DOHH2 (cell line): Measurements from ENCODE around the gene MRPS31.
"Not testable (repeated sequence)": the region's sequence is repeated elsewhere in the genome, so short reads cannot be mapped to it uniquely, and the experiment has no call there.

Experiments used
- H3F3A ChIP-seq: fragments of 200-600 bp; sonication (generic), shearing (Covaris generic); 2 replicates; pipeline ENCODE4 v1.6.0; 2016; ENCODE audit warnings: antibody characterized with exemption, mild to moderate bottlenecking; ENCODE audit not compliant: control insufficient read depth, insufficient read depth
- H3K27ac ChIP-seq: fragments of 200-600 bp; sonication (generic); 2 replicates; pipeline ENCODE4 v1.5.1; 2014; ENCODE audit warnings: low read depth, mild to moderate bottlenecking, low read length, moderate library complexity
- H3K27me3 ChIP-seq: fragments of 200-600 bp; sonication (generic); 2 replicates; pipeline ENCODE4 v1.6.1; 2014; ENCODE audit warnings: mild to moderate bottlenecking, low read length, mixed read lengths; ENCODE audit not compliant: control insufficient read depth
- H3K36me3 ChIP-seq: fragments of 200-600 bp; sonication (generic); 2 replicates; pipeline ENCODE4 v1.6.1; 2014; ENCODE audit warnings: mild to moderate bottlenecking, low read length, moderate library complexity, mixed read lengths; ENCODE audit not compliant: control insufficient read depth
- H3K4me1 ChIP-seq: fragments of 200-600 bp; sonication (generic); 2 replicates; pipeline ENCODE4 v1.6.1; 2014; ENCODE audit warnings: mild to moderate bottlenecking, low read length, mixed read lengths; ENCODE audit not compliant: control insufficient read depth
- H3K4me2 ChIP-seq: fragments of 200-600 bp; sonication (generic); 2 replicates; pipeline ENCODE4 v1.6.0; 2014; ENCODE audit warnings: mild to moderate bottlenecking, low read length, moderate library complexity
- H3K4me3 ChIP-seq: fragments of 200-600 bp; sonication (generic); 2 replicates; pipeline ENCODE4 v1.5.1; 2014; ENCODE audit warnings: mild to moderate bottlenecking, low read length, mixed read lengths
- H3K79me2 ChIP-seq: fragments of 200-600 bp; sonication (generic); 2 replicates; pipeline ENCODE4 v1.6.1; 2014; ENCODE audit warnings: mild to moderate bottlenecking, low read length, mixed read lengths; ENCODE audit not compliant: control insufficient read depth
- H3K9me2 ChIP-seq: fragments of 200-600 bp; sonication (generic); replicated peaks from 2 replicates; pipeline ENCODE4 v1.6.1; 2014; ENCODE audit warnings: mild to moderate bottlenecking, low read length, mixed read lengths; ENCODE audit not compliant: control insufficient read depth
- H3K9me3 ChIP-seq: fragments of 200-600 bp; sonication (generic); 2 replicates; pipeline ENCODE4 v1.6.1; 2014; ENCODE audit warnings: antibody characterized with exemption, low read length, mixed read lengths; ENCODE audit not compliant: control insufficient read depth, insufficient read depth
- H4K20me1 ChIP-seq: fragments of 200-600 bp; sonication (generic); 2 replicates; pipeline ENCODE4 v1.6.0; 2014; ENCODE audit warnings: low read depth, mild to moderate bottlenecking, antibody characterized with exemption, low read length, moderate library complexity; ENCODE audit not compliant: control insufficient read depth, insufficient read depth
- EZH2phosphoT487 ChIP-seq: fragments of 200-600 bp; sonication (generic); IDR thresholded peaks from 2 replicates; pipeline ENCODE4 v1.6.1; 2017; ENCODE audit warnings: borderline replicate concordance, mild to moderate bottlenecking, antibody characterized with exemption, low read length, moderate library complexity, mixed read lengths
- TF ChIP-seq, protein P1 (sequence below): fragments of 200-600 bp; sonication (generic); IDR thresholded peaks from one replicate; pipeline ENCODE4 v1.5.1; 2014; ENCODE audit warnings: antibody characterized with exemption, mild to moderate bottlenecking, low read depth, low read length; ENCODE audit not compliant: poor library complexity, severe bottlenecking

MRPS31 gene

DNA sequence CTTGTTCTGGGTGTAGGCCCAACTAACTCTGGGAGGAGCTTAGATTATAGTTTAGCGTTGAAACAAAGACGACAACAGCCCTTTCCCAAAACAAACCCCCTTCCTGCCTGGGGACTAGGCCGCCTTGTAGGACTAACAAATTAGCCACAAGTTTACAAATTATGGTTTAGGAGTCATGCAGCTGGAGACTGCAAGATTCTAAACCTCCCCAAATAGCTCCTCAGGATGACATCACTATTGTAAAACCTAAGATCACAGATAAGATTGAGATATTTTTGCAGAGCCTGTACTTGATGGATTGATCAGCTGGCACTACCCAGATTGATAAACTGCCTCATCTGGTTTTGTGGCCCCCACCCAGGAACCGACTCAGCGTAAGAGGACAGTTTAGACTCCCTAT, 16.1 kb upstream of the MRPS31 start:
- Histone ChIP-seq H3K79me2 (peaks cover 10% of the 10 kb centered on the region), H3K9me2 (no peaks in the 10 kb centered on the region), H3F3A (peaks cover 12% of the 10 kb centered on the region), H4K20me1 (no peaks in the 10 kb centered on the region), H3K4me1 (peaks cover 22% of the 10 kb centered on the region), H3K9me3 (no peaks in the 10 kb centered on the region), H3K36me3 (no peaks in the 10 kb centered on the region), H3K27ac (no peak overlapping the region), H3K27me3 (no peaks in the 10 kb centered on the region), H3K4me2 (no peak overlapping the region), H3K4me3 (no peak overlapping the region)
- no peak for TF ChIP-seq EZH2phosphoT487
- TF ChIP-seq, protein P1, sequence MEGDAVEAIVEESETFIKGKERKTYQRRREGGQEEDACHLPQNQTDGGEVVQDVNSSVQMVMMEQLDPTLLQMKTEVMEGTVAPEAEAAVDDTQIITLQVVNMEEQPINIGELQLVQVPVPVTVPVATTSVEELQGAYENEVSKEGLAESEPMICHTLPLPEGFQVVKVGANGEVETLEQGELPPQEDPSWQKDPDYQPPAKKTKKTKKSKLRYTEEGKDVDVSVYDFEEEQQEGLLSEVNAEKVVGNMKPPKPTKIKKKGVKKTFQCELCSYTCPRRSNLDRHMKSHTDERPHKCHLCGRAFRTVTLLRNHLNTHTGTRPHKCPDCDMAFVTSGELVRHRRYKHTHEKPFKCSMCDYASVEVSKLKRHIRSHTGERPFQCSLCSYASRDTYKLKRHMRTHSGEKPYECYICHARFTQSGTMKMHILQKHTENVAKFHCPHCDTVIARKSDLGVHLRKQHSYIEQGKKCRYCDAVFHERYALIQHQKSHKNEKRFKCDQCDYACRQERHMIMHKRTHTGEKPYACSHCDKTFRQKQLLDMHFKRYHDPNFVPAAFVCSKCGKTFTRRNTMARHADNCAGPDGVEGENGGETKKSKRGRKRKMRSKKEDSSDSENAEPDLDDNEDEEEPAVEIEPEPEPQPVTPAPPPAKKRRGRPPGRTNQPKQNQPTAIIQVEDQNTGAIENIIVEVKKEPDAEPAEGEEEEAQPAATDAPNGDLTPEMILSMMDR: no peak

DNA sequence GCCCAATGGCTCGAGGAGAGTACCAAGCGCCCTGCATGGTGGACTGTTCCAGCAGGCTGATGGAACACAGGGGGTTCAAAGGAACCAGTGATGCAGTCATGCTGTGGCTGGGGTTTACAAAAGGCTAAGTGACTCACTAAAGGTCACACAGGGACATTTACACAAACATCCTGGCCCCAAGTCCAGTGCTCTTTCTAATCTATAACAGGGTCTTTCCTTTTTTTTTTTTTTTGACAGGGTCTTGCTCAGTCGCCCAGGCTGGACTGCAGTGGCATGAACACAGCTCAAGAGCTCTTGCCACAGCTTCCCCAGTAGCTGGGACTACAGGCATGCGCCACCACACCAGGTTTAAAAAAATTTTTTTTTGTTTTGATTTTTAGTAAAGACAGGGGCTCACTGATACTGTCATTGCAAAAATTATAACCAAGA, 15.6 kb upstream of the MRPS31 start:
- H3K36me3 ChIP-seq: no peaks in the 10 kb centered on the region
- no peak overlapping the region for H3K4me3 ChIP-seq
- H3F3A ChIP-seq: peaks cover 12% of the 10 kb centered on the region
- no peaks in the 10 kb centered on the region for H3K9me3 ChIP-seq
- peaks cover 23% of the 10 kb centered on the region for H3K4me1 ChIP-seq
- TF ChIP-seq, protein P1: no peak
- TF ChIP-seq EZH2phosphoT487: no peak
- no peak overlapping the region for H3K4me2 ChIP-seq
- H3K79me2 ChIP-seq: peaks cover 10% of the 10 kb centered on the region
- no peaks in the 10 kb centered on the region for H4K20me1 ChIP-seq
- H3K27ac ChIP-seq: no peak overlapping the region
- H3K27me3 ChIP-seq: no peaks in the 10 kb centered on the region
- no peaks in the 10 kb centered on the region for H3K9me2 ChIP-seq

DNA sequence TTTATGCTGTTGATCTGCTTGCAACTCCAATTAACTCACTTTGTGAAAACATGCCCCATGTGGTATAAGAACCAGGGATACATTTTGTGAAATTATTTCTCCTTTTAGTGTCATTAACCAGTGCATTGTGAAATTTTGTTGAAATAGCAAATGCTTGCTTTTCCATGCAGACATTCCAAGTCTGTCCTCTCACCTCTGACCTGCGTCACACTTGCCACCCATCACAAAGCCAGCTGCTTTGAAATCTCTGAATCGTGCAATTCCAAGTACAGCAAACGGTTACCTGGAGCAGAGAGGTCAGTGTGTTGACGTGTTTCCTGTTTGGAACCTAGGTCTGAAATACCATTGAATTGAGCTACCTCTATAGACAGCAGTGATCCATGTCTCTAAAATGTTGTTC, 13.6 kb upstream of the MRPS31 start:
- peaks cover 23% of the 10 kb centered on the region for H3K4me1 ChIP-seq
- H3K9me3 ChIP-seq: no peaks in the 10 kb centered on the region
- no peak overlapping the region for H3K27ac ChIP-seq
- no peaks in the 10 kb centered on the region for H4K20me1 ChIP-seq
- H3K4me2 ChIP-seq: no peak overlapping the region
- H3K4me3 ChIP-seq: no peak overlapping the region
- no peaks in the 10 kb centered on the region for H3K36me3 ChIP-seq
- no peaks in the 10 kb centered on the region for H3K27me3 ChIP-seq
- H3K79me2 ChIP-seq: peaks cover 4% of the 10 kb centered on the region; the same call in 1 of the 2 replicates
- H3K9me2 ChIP-seq: no peaks in the 10 kb centered on the region
- TF ChIP-seq EZH2phosphoT487: no peak
- TF ChIP-seq, protein P1: no peak
- 0 out of 2 replicates have a peak, but pooled peaks cover 4% of the 10 kb centered on the region for H3F3A ChIP-seq

DNA sequence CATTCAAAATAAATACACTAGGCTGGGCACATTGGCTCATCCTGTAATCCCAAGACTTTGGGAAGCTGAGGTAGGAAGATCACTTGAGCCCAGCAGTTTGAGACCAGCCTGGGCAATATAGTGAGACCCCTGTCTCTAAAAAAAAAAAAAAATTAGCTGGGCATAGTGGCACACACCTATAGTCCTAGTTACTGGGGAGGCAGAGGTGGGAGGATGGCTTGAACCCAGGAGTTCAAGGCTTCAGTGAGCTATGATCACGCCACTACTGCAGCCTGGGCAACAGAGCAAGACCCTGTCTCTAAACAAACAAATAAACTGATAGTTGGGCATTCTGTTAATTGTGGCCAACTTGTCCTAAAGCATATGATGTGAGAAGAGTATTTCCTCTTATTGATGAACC, 12.0 kb upstream of the MRPS31 start:
- not testable (repeated sequence) for H3K79me2 ChIP-seq, H3K27me3 ChIP-seq, H3K36me3 ChIP-seq, H3F3A ChIP-seq, H3K9me3 ChIP-seq, H3K4me3 ChIP-seq, H3K9me2 ChIP-seq, H3K27ac ChIP-seq, H3K4me2 ChIP-seq, H4K20me1 ChIP-seq
- peaks cover 19% of the 10 kb centered on the region for H3K4me1 ChIP-seq
